HG03045 (cell line): ENCODE results near the gene PLCB1.

ENCODE experiments used
- ATAC-seq: cut with Tn5 transposase; IDR thresholded peaks from one replicate; pipeline ENCODE4 v1.9.1; 2021; ENCODE audit warnings: mild to moderate bottlenecking, moderate library complexity; ENCODE audit not compliant: unreplicated experiment

The PLCB1 gene

GRCh38 chr20:8671370-8671961, 539.4 kb downstream of the PLCB1 start:
- ATAC-seq: no peak

GRCh38 chr20:8673116-8673515, 541.0 kb downstream of the PLCB1 start:
- no peak for ATAC-seq

DNA sequence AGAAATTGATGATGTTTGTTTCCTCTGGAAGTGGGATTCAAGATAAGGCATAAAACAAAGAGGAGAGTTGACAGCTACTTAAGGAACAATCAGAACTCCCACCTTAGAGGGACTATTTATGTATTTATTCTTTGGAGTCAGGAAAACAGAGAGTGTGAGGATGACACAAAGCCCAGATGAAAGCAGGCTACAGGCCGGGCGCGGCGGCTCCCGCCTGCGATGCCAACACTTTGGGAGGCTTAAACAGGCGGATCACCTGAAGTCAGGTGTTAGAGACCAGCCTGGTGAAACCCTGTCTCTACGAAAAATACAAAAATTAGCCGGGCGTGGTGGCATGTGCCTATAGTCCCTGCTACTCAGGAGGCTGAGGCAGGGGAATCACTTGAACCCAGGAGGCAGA, 543.8 kb downstream of the PLCB1 start:
- no peak for ATAC-seq

DNA sequence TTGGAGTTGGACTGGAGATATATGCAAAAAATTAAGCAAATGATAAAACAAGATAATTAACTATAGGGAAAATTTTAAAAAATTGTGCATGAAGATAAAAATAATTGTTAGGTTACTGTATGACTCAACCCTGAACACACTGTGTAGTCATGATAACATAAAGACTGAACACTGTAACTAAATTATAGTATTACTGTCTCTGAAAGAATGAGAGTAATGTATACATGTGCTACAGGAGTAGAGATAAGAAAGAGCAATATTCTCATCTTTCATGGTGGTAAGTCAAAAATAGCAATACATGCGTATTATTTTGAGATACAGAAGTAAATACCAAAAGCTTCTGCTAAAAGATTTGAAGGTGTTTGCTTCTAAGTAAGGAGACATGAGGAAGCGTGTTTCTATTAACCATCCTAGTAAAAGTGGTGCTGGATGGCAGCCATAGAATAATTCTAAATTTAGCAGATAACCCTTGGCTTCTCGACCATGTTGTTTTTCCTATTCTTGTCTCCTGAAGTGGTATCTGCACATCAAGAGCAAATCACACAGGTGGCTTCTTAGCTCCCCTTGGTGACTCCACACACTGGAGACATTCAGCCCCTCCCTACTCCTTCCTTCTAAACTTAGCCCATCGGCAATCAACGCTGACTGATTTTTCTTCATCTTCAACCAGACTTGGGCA, 546.2 kb downstream of the PLCB1 start:
- ATAC-seq: no peak

- ATAC-seq: no peak
Measured at GRCh38 chr20:8689337-8689736, 557.3 kb downstream of the PLCB1 start.

GRCh38 chr20:8690074-8690473, 558.0 kb downstream of the PLCB1 start:
- ATAC-seq: no peak

DNA sequence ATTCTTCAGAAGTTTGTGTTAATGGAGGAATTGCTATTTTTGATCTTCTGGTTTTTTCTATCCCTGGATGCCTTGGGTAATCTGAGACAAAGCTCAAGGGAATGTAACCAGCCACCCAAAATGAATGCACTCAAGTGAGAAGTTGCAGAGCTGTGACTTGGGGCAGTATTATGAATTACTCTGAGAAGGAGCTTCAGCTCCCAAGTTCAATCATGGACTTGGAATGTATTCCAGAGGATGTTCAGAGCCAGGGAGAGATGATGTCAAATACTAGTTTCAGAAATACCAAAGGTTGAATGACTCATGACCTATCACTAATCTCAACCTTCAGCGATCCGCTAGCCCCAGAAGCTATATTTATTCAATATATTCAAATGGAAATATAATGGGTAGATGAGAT, 561.6 kb downstream of the PLCB1 start:
- ATAC-seq: no peak

- ATAC-seq: no peak
Measured at GRCh38 chr20:8700756-8701155, 568.7 kb downstream of the PLCB1 start.

- ATAC-seq: no peak
Measured at GRCh38 chr20:8706961-8707700, 575.1 kb downstream of the PLCB1 start.

DNA sequence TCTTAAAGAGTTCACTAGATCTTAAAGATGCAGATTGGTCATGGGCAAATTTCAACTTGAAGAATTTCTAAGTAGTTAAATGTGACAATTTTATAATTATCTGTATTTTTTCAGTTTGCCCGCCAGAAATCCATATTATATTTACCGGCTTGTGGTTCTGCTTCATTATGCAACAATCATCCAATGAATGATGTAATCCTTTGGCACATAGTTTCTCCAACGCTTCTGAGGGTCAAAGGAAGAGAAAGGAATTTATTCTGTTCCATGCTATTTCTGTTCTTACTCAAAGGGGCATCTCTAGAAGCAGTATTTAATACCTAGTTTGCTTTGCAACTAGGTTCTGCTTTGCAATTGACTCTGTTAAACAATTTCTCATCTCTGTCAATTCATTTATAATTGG, 577.6 kb downstream of the PLCB1 start:
- no peak for ATAC-seq

- no peak for ATAC-seq
Measured at GRCh38 chr20:8711501-8711900, 579.4 kb downstream of the PLCB1 start.

DNA sequence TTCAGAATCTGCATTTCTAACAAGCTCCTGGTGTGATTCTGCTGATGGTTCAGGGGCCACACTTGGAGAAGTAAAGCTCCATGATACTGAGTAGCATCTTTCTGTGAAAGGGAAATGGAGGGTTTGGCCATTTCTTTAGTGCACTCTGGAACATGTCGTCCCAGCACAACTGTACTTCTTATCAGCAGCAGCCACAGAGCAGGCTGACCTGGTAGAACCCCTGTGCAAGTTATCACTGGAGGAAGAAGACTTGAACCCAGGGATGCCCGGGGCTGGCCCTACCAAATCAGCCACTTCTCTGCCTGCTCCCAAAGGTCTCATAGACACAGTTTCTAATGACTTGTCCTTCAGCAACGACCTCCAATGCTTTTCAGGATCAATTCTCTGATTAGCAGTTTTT, 582.1 kb downstream of the PLCB1 start:
- no peak for ATAC-seq

GRCh38 chr20:8718279-8718678, 586.2 kb downstream of the PLCB1 start:
- no peak for ATAC-seq

GRCh38 chr20:8720089-8720488, 588.0 kb downstream of the PLCB1 start:
- ATAC-seq: no peak

- no peak for ATAC-seq
Measured at GRCh38 chr20:8721098-8721497, 589.0 kb downstream of the PLCB1 start.

DNA sequence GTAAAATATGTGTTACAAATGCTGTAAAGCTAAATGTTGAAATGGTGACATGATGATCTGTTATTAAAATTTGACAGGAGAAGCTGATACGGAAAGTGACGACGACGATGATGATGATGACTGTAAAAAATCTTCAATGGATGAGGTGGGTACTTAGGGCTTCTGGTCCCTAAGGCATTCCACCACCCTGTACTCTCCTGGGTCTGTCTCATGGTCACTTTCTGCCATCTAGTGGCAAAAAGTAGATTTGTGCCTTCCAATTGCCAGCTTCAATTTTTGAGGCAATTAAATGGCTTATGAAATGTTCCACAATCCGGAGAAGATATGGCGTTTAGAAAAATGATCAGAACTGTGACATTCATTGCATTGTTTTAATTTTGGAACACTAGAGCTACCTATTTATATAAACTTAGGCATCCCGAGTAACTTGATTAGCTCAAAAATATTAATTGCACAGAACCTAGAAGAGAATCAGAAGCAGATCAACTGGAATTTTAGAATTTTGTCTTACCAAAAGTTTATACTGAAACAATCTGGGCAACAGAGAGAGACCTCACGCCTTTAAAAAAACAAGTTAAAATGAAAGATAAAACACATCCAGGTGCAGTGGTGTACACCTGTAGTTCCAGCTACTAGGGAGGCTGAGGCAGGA, 590.3 kb downstream of the PLCB1 start:
- ATAC-seq: no peak

DNA sequence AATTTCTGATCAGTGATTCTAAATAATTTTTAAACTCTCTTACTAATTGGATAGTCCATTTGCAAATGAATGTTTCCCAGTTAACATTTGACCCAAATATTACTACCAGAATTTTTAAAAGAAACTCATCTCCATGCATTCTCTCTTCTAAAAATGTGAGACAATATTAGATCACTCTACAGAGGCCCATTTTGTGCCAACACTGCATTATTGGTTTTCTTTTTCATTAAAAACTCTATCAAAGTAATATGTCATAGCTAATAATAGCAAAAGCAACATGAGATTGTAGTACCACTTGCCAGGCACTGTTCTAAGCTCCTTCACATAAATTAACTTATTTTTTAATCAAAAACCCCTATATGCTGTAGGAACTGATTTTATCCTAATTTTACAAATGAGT, 591.2 kb downstream of the PLCB1 start:
- ATAC-seq: no peak

DNA sequence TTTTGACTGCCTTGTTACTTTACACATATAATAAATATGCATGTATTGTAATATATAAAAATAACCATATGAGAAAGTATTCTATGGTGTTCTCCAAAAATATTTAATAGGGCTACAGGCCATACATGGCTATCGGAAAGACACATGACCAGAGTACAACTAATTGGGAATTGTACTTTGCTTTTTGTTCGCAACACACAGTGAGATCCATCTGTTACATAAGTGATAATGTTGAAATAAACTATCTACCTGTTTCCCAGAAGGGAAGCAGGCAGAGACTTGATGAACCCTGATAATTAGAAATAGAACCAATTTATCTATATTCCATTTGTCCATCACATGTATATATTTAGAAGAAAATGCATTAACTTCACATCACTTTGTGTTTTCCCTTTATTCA, 592.8 kb downstream of the PLCB1 start:
- no peak for ATAC-seq

DNA sequence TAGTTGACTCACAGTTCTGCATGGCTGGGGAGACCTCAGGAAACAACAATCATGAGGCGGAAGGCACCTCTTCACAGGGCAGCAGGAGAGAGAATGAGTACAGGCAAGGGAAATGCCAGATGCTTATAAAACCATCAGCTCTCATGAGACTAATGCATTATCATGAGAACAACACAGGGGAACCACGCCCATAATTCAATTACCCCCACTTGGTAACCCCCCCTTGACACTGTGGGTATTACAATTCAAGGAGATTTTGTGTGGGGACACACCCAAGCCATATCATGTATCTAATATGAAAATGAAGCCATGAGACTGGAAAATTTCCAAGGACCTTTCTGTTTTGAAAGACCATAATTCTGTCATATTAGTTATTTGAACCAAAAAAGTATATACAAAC, 594.4 kb downstream of the PLCB1 start:
- ATAC-seq: no peak

GRCh38 chr20:8735014-8735413, 602.9 kb downstream of the PLCB1 start:
- ATAC-seq: no peak

- no peak for ATAC-seq
Measured at GRCh38 chr20:8735674-8736073, 603.6 kb downstream of the PLCB1 start.

GRCh38 chr20:8740265-8740664, 608.2 kb downstream of the PLCB1 start:
- ATAC-seq: peak; percentile 84
